CD4-positive, alpha-beta T cell treated with Interleukin-10 for 1 hour (primary cell): ENCODE data around the gene GALR3.

ENCODE experiments used
- DNase-seq: peaks from one replicate; pipeline ENCODE4 v3.0.0-alpha.2; 2020

The GALR3 gene

DNA sequence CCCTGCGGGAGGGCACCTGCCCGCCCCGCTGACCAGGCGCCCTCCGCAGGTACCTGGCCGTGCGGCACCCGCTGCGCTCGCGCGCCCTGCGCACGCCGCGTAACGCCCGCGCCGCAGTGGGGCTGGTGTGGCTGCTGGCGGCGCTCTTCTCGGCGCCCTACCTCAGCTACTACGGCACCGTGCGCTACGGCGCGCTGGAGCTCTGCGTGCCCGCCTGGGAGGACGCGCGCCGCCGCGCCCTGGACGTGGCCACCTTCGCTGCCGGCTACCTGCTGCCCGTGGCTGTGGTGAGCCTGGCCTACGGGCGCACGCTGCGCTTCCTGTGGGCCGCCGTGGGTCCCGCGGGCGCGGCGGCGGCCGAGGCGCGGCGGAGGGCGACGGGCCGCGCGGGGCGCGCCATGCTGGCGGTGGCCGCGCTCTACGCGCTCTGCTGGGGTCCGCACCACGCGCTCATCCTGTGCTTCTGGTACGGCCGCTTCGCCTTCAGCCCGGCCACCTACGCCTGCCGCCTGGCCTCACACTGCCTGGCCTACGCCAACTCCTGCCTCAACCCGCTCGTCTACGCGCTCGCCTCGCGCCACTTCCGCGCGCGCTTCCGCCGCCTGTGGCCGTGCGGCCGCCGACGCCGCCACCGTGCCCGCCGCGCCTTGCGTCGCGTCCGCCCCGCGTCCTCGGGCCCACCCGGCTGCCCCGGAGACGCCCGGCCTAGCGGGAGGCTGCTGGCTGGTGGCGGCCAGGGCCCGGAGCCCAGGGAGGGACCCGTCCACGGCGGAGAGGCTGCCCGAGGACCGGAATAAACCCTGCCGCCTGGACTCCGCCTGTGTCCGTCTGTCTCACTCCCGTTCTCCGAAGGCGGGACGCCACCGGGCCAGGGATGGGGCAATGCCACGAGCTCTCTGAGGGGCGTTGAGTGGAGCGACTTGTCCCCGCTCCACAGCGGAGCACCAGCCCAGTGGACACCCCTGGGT, 1.8 kb downstream of the GALR3 start:
- no peak for DNase-seq

GRCh38 chr22:37827056-37827455, 3.9 kb downstream of the GALR3 start:
- DNase-seq = no peak

DNA sequence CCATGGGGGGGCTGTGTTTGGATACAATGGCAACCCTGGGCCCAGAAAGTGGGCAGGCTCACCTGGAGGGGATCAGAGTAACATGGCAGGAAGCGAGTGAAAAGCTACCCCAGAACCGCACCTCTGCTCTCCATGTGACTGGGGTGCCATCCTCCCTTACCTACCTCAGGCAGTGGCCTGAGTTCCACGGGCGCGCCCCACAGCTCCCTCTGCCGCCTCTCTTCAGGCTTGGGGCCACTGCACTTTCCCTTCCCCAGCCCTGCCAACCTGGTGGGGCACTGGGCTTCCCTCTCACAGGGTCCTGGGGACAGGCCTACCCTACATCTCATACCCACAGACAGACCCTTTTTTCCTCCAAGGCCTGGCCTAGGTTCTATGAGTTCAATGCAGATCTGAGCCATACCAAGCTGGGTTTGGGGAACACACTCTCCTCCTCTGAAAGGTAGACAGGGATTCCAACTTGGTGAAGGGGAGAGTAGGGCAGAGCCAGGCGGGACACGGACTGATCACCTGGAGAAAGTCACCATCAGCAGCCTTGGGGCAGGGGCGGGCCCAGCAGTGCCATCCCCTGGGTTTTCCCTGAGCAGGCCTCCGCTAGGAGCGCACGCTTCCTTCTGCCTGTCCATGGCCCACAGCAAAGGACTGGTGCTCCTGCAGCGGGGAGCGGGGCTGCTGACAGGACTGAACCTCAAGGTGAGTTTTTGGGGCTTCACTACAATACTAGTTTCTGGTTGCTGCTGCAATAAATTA, 7.1 kb downstream of the GALR3 start:
- no peak for DNase-seq

DNA sequence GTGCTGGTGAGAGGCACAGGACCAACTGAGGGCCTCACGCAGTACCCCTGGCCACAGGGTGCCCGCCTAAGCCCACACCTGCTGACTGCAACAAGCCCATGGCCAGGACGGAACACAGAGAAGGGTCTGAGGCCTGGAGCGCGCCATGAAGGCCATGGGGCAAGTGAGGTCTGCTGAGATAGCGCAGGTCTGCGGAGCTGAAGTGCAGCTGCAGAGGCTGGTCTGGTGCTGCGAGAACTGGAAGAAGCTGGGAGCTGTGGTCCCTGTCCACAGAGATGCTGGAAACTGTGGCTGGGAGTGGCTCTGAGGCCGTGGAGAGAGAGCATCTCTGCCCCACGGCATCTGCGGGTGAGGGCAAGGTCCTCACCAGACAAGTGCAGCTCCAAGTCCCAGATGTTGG, 8.3 kb downstream of the GALR3 start:
- DNase-seq = no peak

GRCh38 chr22:37832022-37832857, 9.1 kb downstream of the GALR3 start:
- no peak for DNase-seq

- DNase-seq = no peak
Observed at GRCh38 chr22:37842015-37842793, 19.0 kb downstream of the GALR3 start.

DNA sequence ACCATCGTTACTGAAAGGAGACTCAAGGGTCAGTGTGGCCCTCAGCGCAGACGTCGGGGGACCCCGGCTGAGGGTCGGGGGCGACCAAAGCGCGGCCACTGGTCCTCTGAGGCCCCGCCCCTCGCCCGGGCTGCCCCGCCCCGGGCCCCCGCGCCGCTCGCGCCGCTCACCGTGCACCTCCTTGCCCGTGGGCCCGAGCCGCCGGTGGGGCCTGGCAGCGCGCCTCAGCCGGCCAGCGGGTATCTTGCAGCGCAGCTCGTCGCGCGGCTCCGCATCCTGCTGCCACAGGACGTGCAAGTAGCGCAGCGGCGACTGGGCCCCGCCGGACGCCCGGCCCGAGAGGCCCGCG, 20.5 kb downstream of the GALR3 start:
- no peak for DNase-seq

DNA sequence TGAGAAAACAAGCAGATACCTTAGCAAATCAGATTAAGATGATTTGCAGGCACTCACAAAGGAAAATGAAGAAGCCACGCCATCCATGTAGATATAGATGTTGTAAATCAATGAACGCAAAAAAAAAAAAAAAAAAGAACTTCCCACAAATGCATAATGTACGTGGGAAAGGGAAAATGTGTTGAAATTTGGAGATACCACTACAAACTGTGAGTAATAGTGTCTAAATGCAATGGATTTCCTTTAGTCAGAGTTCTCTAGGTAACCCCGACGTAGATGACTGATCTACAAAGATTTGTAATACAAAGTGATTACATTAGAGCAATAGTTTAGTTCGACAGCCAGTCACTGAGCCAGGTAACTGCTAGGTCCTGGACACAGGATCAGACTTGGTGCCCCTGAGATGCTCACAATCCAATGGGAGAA, 21.7 kb downstream of the GALR3 start:
- DNase-seq = no peak

DNA sequence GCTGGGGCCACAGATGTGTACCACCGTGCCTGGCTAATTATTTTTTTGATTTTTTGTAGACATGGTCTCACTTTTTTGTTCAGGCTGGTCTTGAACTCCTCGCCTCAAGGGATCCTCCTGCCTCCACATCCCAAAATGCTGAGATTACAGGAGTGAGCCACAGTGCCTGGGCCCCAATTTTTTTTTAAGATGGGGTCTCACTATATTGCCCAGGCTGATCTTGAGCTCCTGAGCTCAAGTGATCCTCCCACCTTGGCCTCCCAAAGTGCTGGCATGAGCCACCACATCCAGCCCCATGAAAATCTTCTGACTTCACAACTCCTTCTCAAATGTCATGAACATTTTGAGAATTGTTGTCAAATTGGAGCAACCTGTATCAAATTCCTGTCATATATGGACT, 23.3 kb downstream of the GALR3 start:
- DNase-seq = no peak

GRCh38 chr22:37848587-37849088, 25.5 kb downstream of the GALR3 start:
- DNase-seq = peak; percentile 36

- DNase-seq = peak; percentile 89
Observed at GRCh38 chr22:37849089-37849751, 26.0 kb downstream of the GALR3 start, which contains the start of gene EIF3L. TSS of gene EIF3L (plus strand) at chr22:37849419. CDS start at chr22:37849450, 31 bp downstream.

GRCh38 chr22:37850801-37851200, 27.6 kb downstream of the GALR3 start:
- DNase-seq = no peak

- DNase-seq = no peak
Observed at GRCh38 chr22:37852418-37852817, 29.2 kb downstream of the GALR3 start.

- DNase-seq = no peak
Observed at GRCh38 chr22:37854946-37855345, 31.8 kb downstream of the GALR3 start.

DNA sequence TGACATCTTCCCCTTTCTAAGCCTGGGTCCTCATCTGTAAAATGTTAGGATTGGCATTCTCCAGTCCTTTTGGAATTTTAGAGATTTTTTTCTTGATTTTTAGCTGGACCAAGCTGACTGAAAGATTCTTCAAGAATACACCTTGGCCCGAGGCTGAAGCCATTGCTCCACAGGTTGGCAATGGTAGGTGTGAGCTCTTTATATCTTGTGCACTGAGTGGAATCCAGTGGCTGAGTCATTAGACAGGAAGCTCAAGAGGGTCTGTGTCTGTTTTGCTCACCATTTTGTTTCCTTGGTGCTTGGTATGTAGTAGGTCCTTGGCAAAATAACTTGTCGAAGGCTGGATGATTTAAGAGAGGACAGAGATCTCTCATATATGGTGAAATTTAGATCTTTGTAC, 32.3 kb downstream of the GALR3 start:
- DNase-seq = no peak

- DNase-seq = no peak
Observed at GRCh38 chr22:37860796-37861421, 37.7 kb downstream of the GALR3 start.

GRCh38 chr22:37862570-37863325, 39.6 kb downstream of the GALR3 start:
- DNase-seq = no peak

GRCh38 chr22:37865510-37865909, 42.3 kb downstream of the GALR3 start:
- no peak for DNase-seq

- DNase-seq = no peak
Observed at GRCh38 chr22:37870273-37870672, 47.1 kb downstream of the GALR3 start.
